ENCODE results near the gene NPAS3. TPM values are rescaled to one million over a fixed set of nuclear protein-coding genes. Genes with fewer than 3 reads are reported as not detected.

The NPAS3 gene
- total RNA-seq, 6 donors from 2014 or later, result 0.30 to 0.77 (median 0.59) TPM; not detected in 2

- Histone ChIP-seq H3K9me3 (no peaks in the 10 kb centered on the region), H3K27me3 (no peaks in the 10 kb centered on the region), H3K4me3 (no peak overlapping the region), H3K4me1 (no peaks in the 10 kb centered on the region), H3K36me3 (no peaks in the 10 kb centered on the region), H3K27ac (no peak overlapping the region)
- no peak for DNase-seq
- no peak for ATAC-seq (ENCODE audit: low FRiP score in 2 of 2)
- WGBS, 2 donors, result 91 to 93% methylated on average over 8 of the region's 8 CpGs
- TF ChIP-seq CTCF (IDR thresholded peaks at IDR 0.05) (no peak), POLR2AphosphoS5 (IDR thresholded peaks at IDR 0.05) (no peak), EP300 (IDR thresholded peaks at IDR 0.05) (no peak), POLR2A (IDR thresholded peaks at IDR 0.05) (no peak)
These were observed 834.7 kb downstream of the NPAS3 start for GRCh38 chr14:33773205-33774030.

DNA sequence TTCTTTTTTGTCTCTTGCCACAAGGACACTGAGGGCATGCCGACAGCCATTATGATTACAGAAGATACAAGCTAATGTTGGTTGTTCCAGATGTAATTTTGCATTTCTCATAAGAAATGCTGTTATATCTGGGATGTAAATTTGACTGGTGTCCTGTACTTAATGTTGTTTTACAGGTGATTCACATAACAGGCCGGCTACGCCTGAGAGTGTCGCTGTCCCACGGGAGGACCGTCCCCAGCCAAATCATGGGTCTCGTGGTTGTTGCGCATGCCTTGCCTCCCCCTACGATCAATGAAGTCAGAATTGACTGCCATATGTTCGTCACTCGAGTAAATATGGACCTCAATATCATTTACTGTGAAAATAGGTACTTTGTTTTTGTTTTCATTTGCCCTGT is 835.5 kb downstream of the NPAS3 start:
- Histone ChIP-seq H3K27me3 (no peaks in the 10 kb centered on the region), H3K36me3 (no peaks in the 10 kb centered on the region), H3K4me3 (no peak overlapping the region), H3K27ac (no peak overlapping the region), H3K9me3 (no peaks in the 10 kb centered on the region), H3K4me1 (no peaks in the 10 kb centered on the region)
- ATAC-seq (ENCODE audit: low FRiP score in 2 of 2), result no peak
- no peak for DNase-seq
- TF ChIP-seq POLR2AphosphoS5 (IDR thresholded peaks at IDR 0.05) (no peak), CTCF (IDR thresholded peaks at IDR 0.05) (no peak), POLR2A (IDR thresholded peaks at IDR 0.05) (no peak), EP300 (IDR thresholded peaks at IDR 0.05) (no peak)
- WGBS, 2 donors, result 96 to 97% methylated on average over 11 of the region's 11 CpGs

GRCh38 chr14:33774723-33775470 is 836.2 kb downstream of the NPAS3 start:
- Histone ChIP-seq H3K27me3 (no peaks in the 10 kb centered on the region), H3K36me3 (no peaks in the 10 kb centered on the region), H3K27ac (no peak overlapping the region), H3K4me3 (no peak overlapping the region), H3K9me3 (no peaks in the 10 kb centered on the region), H3K4me1 (no peaks in the 10 kb centered on the region)
- DNase-seq, result no peak
- ATAC-seq (ENCODE audit: low FRiP score in 2 of 2), result no peak
- TF ChIP-seq CTCF (IDR thresholded peaks at IDR 0.05) (no peak), POLR2AphosphoS5 (IDR thresholded peaks at IDR 0.05) (no peak), EP300 (IDR thresholded peaks at IDR 0.05) (no peak), POLR2A (IDR thresholded peaks at IDR 0.05) (no peak)
- WGBS, 2 donors, result 80 to 82% methylated on average over 11 of the region's 11 CpGs

DNA sequence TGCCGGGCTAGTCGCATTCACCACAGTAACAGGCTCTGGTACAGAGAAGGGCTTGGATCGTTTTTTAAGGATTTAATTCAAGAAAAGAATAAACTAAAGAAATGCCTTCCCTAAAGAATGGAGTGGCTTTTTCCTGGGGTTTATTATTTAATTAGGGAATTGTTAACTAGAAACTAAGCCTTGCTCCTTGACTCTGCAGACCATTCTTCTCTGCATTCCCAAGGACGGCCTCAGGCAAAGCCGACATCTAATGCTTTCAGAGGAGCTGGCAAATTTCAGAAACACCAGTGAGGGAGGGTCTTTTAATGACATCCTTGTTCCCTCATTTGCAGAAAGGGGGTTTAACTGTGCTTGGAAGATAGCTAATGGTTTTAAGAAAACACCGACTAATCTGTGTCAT is 838.2 kb downstream of the NPAS3 start:
- Histone ChIP-seq H3K27me3 (no peaks in the 10 kb centered on the region), H3K36me3 (no peaks in the 10 kb centered on the region), H3K4me3 (no peak overlapping the region), H3K4me1 (peaks cover 0 to 5% (median 1%) of the 10 kb centered on the region in 4 donors), H3K9me3 (no peaks in the 10 kb centered on the region), H3K27ac (no peak overlapping the region)
- WGBS, 2 donors, result 93 to 98% methylated on average over 6 of the region's 6 CpGs
- DNase-seq (no peak), ATAC-seq (ENCODE audit: low FRiP score in 2 of 2) (no peak)
- no peak for TF ChIP-seq EP300 (IDR thresholded peaks at IDR 0.05)
- no peak for TF ChIP-seq POLR2AphosphoS5 (IDR thresholded peaks at IDR 0.05)
- TF ChIP-seq POLR2A (IDR thresholded peaks at IDR 0.05), result no peak
- no peak for TF ChIP-seq CTCF (IDR thresholded peaks at IDR 0.05)
